ENCODE measurements around the gene LIF.

Gene LIF

DNA sequence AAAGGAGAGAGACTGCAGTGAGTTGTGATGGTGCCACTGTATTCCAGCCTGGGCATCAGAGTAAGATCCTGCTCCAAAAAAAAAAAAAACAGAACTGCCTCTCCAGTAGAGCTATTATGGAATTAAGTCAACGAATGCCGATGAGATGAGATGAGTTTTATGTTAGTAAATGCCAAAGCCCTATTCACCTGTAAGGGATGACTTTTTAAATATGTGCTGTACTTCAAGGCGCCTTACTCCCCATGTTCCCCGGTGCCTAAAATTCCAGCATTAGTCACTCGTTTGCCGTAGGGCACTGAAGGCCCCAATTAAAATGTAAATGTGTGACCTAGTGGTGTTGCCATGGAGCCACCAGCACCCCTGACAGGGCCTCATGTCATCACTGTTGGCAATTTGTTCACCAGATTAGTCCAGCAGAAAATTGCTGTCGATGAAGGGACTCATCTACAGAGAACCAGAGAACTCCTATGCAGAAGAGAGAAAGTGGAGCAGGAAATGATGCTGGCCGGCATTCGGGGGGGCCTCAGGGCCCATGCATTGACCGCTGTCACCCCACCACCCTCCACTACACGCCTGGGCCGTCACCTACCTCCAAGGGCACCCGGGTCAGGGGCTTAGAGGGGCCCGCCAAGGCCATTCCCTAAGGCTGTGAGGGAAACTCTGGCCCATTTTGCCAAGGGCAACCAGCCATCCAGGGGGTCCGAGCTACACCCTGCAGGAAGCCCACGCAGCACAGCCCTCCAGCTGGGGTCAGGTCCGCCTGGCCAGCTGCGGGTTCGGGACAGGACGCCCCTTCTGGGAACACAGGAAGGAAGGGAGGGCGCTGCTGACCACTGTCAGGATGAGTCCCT, 17.8 kb downstream of the LIF start (continued):
- TF ChIP-seq, protein P1, sequence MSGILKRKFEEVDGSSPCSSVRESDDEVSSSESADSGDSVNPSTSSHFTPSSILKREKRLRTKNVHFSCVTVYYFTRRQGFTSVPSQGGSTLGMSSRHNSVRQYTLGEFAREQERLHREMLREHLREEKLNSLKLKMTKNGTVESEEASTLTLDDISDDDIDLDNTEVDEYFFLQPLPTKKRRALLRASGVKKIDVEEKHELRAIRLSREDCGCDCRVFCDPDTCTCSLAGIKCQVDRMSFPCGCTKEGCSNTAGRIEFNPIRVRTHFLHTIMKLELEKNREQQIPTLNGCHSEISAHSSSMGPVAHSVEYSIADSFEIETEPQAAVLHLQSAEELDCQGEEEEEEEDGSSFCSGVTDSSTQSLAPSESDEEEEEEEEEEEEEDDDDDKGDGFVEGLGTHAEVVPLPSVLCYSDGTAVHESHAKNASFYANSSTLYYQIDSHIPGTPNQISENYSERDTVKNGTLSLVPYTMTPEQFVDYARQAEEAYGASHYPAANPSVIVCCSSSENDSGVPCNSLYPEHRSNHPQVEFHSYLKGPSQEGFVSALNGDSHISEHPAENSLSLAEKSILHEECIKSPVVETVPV (CRISPR knock-in tag; IDR thresholded peaks at IDR 0.05), result no peak
- TF ChIP-seq ESRRG (CRISPR knock-in tag; IDR thresholded peaks at IDR 0.05) (no peak), ZC3H10 (CRISPR knock-in tag; IDR thresholded peaks at IDR 0.05) (no peak)
- TF ChIP-seq, protein P2, sequence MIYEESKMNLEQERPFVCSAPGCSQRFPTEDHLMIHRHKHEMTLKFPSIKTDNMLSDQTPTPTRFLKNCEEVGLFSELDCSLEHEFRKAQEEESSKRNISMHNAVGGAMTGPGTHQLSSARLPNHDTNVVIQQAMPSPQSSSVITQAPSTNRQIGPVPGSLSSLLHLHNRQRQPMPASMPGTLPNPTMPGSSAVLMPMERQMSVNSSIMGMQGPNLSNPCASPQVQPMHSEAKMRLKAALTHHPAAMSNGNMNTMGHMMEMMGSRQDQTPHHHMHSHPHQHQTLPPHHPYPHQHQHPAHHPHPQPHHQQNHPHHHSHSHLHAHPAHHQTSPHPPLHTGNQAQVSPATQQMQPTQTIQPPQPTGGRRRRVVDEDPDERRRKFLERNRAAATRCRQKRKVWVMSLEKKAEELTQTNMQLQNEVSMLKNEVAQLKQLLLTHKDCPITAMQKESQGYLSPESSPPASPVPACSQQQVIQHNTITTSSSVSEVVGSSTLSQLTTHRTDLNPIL (CRISPR knock-in tag; IDR thresholded peaks at IDR 0.05; ENCODE audit: low read depth), result no peak

DNA sequence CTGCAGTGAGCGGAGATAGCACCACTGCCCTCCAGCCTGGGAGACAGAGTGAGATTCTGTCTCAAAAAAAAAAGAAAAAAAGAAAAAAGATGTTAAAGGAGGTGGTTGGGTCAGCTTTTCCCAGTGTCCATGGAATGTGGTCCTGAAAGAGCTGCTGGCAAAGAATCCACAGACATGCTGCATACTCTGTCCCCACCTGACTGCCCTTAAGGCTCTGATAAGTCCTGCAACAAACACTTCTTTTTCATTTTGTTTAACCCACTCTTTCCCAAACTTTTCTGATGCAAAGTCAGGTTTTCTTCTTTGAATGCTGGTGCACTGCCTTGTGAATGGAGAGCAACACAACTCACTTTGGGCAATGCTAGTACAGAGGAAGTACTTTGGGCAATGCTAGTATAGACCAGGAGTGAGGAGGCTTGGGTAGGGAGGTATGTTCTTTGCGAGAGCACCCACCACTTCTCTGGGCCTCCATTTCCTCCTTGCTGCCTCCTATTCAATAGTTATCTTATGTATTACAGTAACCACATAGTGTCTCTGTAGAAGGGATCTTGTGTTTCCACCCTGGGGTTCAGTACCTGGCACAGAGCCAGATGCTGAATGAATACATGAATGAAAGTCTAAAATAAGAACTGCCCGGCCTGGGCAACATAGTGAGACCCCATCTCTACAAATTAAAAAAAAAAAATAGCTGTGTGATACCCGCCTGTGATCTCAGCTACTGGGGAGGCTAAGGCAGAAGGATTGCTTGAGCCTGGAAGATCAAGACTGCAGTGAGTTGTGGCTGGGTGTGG, 18.9 kb downstream of the LIF start:
- TF ChIP-seq ZNF8 (CRISPR knock-in tag; IDR thresholded peaks at IDR 0.05) (no peak), ZNF70 (CRISPR knock-in tag; IDR thresholded peaks at IDR 0.05) (no peak), OSR1 (CRISPR knock-in tag; IDR thresholded peaks at IDR 0.05) (no peak), ARNTL (CRISPR knock-in tag; IDR thresholded peaks at IDR 0.05; ENCODE audit: borderline replicate concordance, low read depth) (no peak), ZFP30 (CRISPR knock-in tag; IDR thresholded peaks at IDR 0.05) (no peak), ZC3H10 (CRISPR knock-in tag; IDR thresholded peaks at IDR 0.05) (no peak), ZFP3 (CRISPR knock-in tag; IDR thresholded peaks at IDR 0.05) (no peak), ISL1 (CRISPR knock-in tag; IDR thresholded peaks at IDR 0.05) (no peak), TCF4 (CRISPR knock-in tag; IDR thresholded peaks at IDR 0.05; ENCODE audit: borderline replicate concordance) (no peak), PPARA (CRISPR knock-in tag; IDR thresholded peaks at IDR 0.05; ENCODE audit: borderline replicate concordance) (no peak), TOX (CRISPR knock-in tag; IDR thresholded peaks at IDR 0.05; ENCODE audit: borderline replicate concordance) (no peak), CSDC2 (CRISPR knock-in tag; IDR thresholded peaks at IDR 0.05) (no peak), ESRRG (CRISPR knock-in tag; IDR thresholded peaks at IDR 0.05) (no peak)
- TF ChIP-seq, protein P3, sequence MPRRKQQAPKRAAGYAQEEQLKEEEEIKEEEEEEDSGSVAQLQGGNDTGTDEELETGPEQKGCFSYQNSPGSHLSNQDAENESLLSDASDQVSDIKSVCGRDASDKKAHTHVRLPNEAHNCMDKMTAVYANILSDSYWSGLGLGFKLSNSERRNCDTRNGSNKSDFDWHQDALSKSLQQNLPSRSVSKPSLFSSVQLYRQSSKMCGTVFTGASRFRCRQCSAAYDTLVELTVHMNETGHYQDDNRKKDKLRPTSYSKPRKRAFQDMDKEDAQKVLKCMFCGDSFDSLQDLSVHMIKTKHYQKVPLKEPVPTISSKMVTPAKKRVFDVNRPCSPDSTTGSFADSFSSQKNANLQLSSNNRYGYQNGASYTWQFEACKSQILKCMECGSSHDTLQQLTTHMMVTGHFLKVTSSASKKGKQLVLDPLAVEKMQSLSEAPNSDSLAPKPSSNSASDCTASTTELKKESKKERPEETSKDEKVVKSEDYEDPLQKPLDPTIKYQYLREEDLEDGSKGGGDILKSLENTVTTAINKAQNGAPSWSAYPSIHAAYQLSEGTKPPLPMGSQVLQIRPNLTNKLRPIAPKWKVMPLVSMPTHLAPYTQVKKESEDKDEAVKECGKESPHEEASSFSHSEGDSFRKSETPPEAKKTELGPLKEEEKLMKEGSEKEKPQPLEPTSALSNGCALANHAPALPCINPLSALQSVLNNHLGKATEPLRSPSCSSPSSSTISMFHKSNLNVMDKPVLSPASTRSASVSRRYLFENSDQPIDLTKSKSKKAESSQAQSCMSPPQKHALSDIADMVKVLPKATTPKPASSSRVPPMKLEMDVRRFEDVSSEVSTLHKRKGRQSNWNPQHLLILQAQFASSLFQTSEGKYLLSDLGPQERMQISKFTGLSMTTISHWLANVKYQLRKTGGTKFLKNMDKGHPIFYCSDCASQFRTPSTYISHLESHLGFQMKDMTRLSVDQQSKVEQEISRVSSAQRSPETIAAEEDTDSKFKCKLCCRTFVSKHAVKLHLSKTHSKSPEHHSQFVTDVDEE (CRISPR knock-in tag; IDR thresholded peaks at IDR 0.05), result no peak
- TF ChIP-seq, protein P4, sequence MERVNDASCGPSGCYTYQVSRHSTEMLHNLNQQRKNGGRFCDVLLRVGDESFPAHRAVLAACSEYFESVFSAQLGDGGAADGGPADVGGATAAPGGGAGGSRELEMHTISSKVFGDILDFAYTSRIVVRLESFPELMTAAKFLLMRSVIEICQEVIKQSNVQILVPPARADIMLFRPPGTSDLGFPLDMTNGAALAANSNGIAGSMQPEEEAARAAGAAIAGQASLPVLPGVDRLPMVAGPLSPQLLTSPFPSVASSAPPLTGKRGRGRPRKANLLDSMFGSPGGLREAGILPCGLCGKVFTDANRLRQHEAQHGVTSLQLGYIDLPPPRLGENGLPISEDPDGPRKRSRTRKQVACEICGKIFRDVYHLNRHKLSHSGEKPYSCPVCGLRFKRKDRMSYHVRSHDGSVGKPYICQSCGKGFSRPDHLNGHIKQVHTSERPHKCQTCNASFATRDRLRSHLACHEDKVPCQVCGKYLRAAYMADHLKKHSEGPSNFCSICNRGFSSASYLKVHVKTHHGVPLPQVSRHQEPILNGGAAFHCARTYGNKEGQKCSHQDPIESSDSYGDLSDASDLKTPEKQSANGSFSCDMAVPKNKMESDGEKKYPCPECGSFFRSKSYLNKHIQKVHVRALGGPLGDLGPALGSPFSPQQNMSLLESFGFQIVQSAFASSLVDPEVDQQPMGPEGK (CRISPR knock-in tag; IDR thresholded peaks at IDR 0.05; ENCODE audit: borderline replicate concordance), result no peak
- TF ChIP-seq, protein P5, sequence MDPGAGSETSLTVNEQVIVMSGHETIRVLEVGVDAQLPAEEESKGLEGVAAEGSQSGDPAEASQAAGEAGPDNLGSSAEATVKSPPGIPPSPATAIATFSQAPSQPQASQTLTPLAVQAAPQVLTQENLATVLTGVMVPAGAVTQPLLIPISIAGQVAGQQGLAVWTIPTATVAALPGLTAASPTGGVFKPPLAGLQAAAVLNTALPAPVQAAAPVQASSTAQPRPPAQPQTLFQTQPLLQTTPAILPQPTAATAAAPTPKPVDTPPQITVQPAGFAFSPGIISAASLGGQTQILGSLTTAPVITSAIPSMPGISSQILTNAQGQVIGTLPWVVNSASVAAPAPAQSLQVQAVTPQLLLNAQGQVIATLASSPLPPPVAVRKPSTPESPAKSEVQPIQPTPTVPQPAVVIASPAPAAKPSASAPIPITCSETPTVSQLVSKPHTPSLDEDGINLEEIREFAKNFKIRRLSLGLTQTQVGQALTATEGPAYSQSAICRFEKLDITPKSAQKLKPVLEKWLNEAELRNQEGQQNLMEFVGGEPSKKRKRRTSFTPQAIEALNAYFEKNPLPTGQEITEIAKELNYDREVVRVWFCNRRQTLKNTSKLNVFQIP (CRISPR knock-in tag; IDR thresholded peaks at IDR 0.05; ENCODE audit: borderline replicate concordance, low read depth), result no peak
- TF ChIP-seq, protein P2 (CRISPR knock-in tag; IDR thresholded peaks at IDR 0.05; ENCODE audit: low read depth), result no peak
- no peak for ATAC-seq

All from SK-N-SH treated with all-trans-retinoic acid at 6 μM for 48 hours (cell line).